ENCODE results near the gene RNF123.
"Not testable (repeated sequence)": the region's sequence is repeated elsewhere in the genome, so short reads cannot be mapped to it uniquely, and the experiment has no call there.

Gene RNF123

GRCh38 chr3:49720855-49721595 is 31.7 kb downstream of the RNF123 start:
- no peak for DNase-seq (ENCODE audit: low read depth)

- DNase-seq (ENCODE audit: low read depth): no peak
Measured at GRCh38 chr3:49721596-49721895, 32.2 kb downstream of the RNF123 start.

- no peak for DNase-seq (ENCODE audit: low read depth)
Measured at GRCh38 chr3:49721896-49722781, 32.8 kb downstream of the RNF123 start.

GRCh38 chr3:49722896-49723295 is 33.5 kb downstream of the RNF123 start:
- DNase-seq (ENCODE audit: low read depth): no peak

- no peak for DNase-seq (ENCODE audit: low read depth)
Measured at GRCh38 chr3:49723296-49723627, 33.9 kb downstream of the RNF123 start.

- peak; percentile 78 for DNase-seq (ENCODE audit: low read depth)
Measured at GRCh38 chr3:49723628-49724551, 34.5 kb downstream of the RNF123 start, which contains the start of gene GMPPB. Gene GMPPB (minus strand): TSS chr3:49723951. CDS start chr3:49723726, 225 bp downstream.

- DNase-seq (ENCODE audit: low read depth): no peak
Measured at GRCh38 chr3:49724586-49724985, 35.2 kb downstream of the RNF123 start.

- no peak for DNase-seq (ENCODE audit: low read depth)
Measured at GRCh38 chr3:49725906-49726681, 36.7 kb downstream of the RNF123 start.

GRCh38 chr3:49727154-49727923 is 38.0 kb downstream of the RNF123 start:
- DNase-seq (ENCODE audit: low read depth): no peak

GRCh38 chr3:49727924-49728361 is 38.6 kb downstream of the RNF123 start:
- DNase-seq (ENCODE audit: low read depth): no peak

GRCh38 chr3:49729966-49730609 is 40.7 kb downstream of the RNF123 start:
- DNase-seq (ENCODE audit: low read depth): no peak

- DNase-seq (ENCODE audit: low read depth): no peak
Measured at GRCh38 chr3:49732597-49732996, 43.2 kb downstream of the RNF123 start.

- no peak for DNase-seq (ENCODE audit: low read depth)
Measured at GRCh38 chr3:49733551-49733950, 44.2 kb downstream of the RNF123 start.

- no peak for DNase-seq (ENCODE audit: low read depth)
Measured at GRCh38 chr3:49734752-49735151, 45.4 kb downstream of the RNF123 start.

GRCh38 chr3:49738067-49738713 is 48.8 kb downstream of the RNF123 start:
- DNase-seq (ENCODE audit: low read depth): no peak

- DNase-seq (ENCODE audit: low read depth): no peak
Measured at GRCh38 chr3:49740427-49740826, 51.1 kb downstream of the RNF123 start.

- DNase-seq (ENCODE audit: low read depth): no peak
Measured at GRCh38 chr3:49745986-49746385, 56.6 kb downstream of the RNF123 start.

GRCh38 chr3:49747792-49748480 is 58.6 kb downstream of the RNF123 start:
- DNase-seq (ENCODE audit: low read depth): no peak

- not testable (repeated sequence) for DNase-seq (ENCODE audit: low read depth)
Measured at GRCh38 chr3:49748874-49749273, 59.5 kb downstream of the RNF123 start.

All from stimulated activated CD8-positive, alpha-beta memory T cell treated with anti-CD3 and anti-CD28 coated beads, Interleukin-15, amount 100 ng/mL, for 1 hour (primary cell).